ENCODE data around the gene ASF1A. TPM values are rescaled to one million over a fixed set of nuclear protein-coding genes. Genes with fewer than 3 reads are reported as not detected.
A peak's percentile ranks its signal among the peaks of the same experiment; 100 is the strongest.

ASF1A gene
- total and polyA plus RNA-seq, 9 of the 15 experiments (the other 6 are each of a cell fraction or from before 2014, with no cell fraction given) = 31.5 to 45.3 (median 34.8) TPM

DNA sequence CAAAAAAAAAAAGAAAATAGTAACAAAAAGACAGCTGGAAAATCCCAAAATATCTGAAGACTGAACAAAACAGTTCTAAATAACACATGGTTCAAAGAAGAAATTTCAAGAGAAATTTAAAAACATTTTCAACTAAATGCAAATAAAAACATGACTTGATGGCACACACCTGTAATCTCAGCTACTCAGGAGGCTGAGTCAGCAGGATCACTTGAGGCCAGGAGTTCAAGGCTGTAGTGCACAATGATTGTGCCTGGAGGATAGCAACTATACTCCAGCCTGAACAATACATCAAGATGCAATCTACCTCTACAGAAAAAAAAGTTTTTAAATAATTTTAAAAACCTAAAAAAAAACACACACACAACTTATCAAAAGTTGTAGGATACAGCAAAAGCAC, 21.6 kb upstream of the ASF1A start:
- FAIRE-seq = no peak
- no TSS peak for BruUV-seq (replicated peaks)
- Histone ChIP-seq H3K36me3 (ENCODE audit: control insufficient read depth, insufficient read depth, low read length) (no peaks in the 10 kb centered on the region; the same call in 2 of the 3 replicates), H3K9me3 (replicated peaks; ENCODE audit: control insufficient read depth, insufficient read depth, low read depth, low read length) (no peaks in the 10 kb centered on the region), H3K9me1 (ENCODE audit: control insufficient read depth, insufficient read depth, low read length) (peaks cover 3% of the 10 kb centered on the region), H3K27ac (ENCODE audit: extremely low read depth, low read depth, low read length) (no peak overlapping the region), H3K4me2 (ENCODE audit: insufficient read depth, low read length) (no peak overlapping the region), H4K20me1 (replicated peaks; ENCODE audit: control insufficient read depth, insufficient read depth, low read length) (no peaks in the 10 kb centered on the region), H2AFZ (ENCODE audit: low read depth, low read length) (no peak overlapping the region), H3K4me3 (no peak overlapping the region), H3K27me3 (ENCODE audit: control insufficient read depth in 2 of 2, insufficient read depth in 2 of 2, low read length in 2 of 2) (no peaks in the 10 kb centered on the region), H3K4me1 (replicated peaks in 1 of 2; ENCODE audit: control insufficient read depth in 2 of 2, insufficient read depth in 2 of 2, low read length in 2 of 2) (no peaks in the 10 kb centered on the region), H3K79me2 (ENCODE audit: control insufficient read depth, insufficient read depth, low read length) (0 out of 3 replicates have a peak, but pooled peaks cover 5% of the 10 kb centered on the region), H3K9ac (ENCODE audit: insufficient read depth in 1 of 2, low read depth in 2 of 2, low read length in 2 of 2) (no peak overlapping the region)
- in situ Hi-C loops (cut with MboI) (no loop called here), intact Hi-C loops (cut with micrococcal nuclease) (no loop called here)
- ATAC-seq = no peak
- CTCF ChIA-PET (ENCODE audit: low intra/inter-chr PET ratio) = no interaction called here
- no peak for DNase-seq (ENCODE audit: extremely low read depth in 1 of 4, low spot score in 3 of 4)
- POLR2A ChIA-PET = interaction anchor here (1.2 kb wide), 1 partner anchor 22 kb away, joined by 3 read pairs; the partner anchor contains the start of gene ASF1A
- TF ChIP-seq ZNF316 (IDR thresholded peaks at IDR 0.05) = peak; percentile 76
- peak; percentile 41 for TF ChIP-seq MAFF (IDR thresholded peaks at IDR 0.05; ENCODE audit: low read length)
- TF ChIP-seq ARID1B (IDR thresholded peaks at IDR 0.05) = no peak
- no peak for TF ChIP-seq MYBL2 (IDR thresholded peaks at IDR 0.05; ENCODE audit: low read depth)
- no peak for TF ChIP-seq MYBL2 (CRISPR knock-in tag; IDR thresholded peaks at IDR 0.05; ENCODE audit: borderline replicate concordance)
- no peak for TF ChIP-seq ZNF445 (CRISPR knock-in tag; IDR thresholded peaks at IDR 0.05; ENCODE audit: low read depth)
- TF ChIP-seq RNF219 (CRISPR knock-in tag; IDR thresholded peaks at IDR 0.05) = no peak
- peak; percentile 32; the same call in 1 of the 2 replicates for TF ChIP-seq MAFG (tag; conservative IDR thresholded peaks at IDR 0.05)
- no peak for TF ChIP-seq ELF1 (tag; IDR thresholded peaks at IDR 0.05)
- TF ChIP-seq CBX8 (IDR thresholded peaks at IDR 0.05; ENCODE audit: borderline replicate concordance, extremely low read depth, low read depth, low read length, poor library complexity, severe bottlenecking) = no peak
- TF ChIP-seq, protein P1, sequence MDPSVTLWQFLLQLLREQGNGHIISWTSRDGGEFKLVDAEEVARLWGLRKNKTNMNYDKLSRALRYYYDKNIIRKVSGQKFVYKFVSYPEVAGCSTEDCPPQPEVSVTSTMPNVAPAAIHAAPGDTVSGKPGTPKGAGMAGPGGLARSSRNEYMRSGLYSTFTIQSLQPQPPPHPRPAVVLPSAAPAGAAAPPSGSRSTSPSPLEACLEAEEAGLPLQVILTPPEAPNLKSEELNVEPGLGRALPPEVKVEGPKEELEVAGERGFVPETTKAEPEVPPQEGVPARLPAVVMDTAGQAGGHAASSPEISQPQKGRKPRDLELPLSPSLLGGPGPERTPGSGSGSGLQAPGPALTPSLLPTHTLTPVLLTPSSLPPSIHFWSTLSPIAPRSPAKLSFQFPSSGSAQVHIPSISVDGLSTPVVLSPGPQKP (CRISPR knock-in tag; IDR thresholded peaks at IDR 0.05) = no peak
- TF ChIP-seq PURB (CRISPR knock-in tag; IDR thresholded peaks at IDR 0.05; ENCODE audit: low read depth) = no peak
- TF ChIP-seq ZNF174 (CRISPR knock-in tag; IDR thresholded peaks at IDR 0.05) = no peak
- no peak for TF ChIP-seq ZFP36 (IDR thresholded peaks at IDR 0.05; ENCODE audit: low read depth, low read length, partially characterized antibody)
- TF ChIP-seq DNMT1 (IDR thresholded peaks at IDR 0.05) = no peak
- TF ChIP-seq C11orf30 (IDR thresholded peaks at IDR 0.05; ENCODE audit: low read depth) = peak; percentile 52
- TF ChIP-seq, protein P2, sequence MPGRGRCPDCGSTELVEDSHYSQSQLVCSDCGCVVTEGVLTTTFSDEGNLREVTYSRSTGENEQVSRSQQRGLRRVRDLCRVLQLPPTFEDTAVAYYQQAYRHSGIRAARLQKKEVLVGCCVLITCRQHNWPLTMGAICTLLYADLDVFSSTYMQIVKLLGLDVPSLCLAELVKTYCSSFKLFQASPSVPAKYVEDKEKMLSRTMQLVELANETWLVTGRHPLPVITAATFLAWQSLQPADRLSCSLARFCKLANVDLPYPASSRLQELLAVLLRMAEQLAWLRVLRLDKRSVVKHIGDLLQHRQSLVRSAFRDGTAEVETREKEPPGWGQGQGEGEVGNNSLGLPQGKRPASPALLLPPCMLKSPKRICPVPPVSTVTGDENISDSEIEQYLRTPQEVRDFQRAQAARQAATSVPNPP (IDR thresholded peaks at IDR 0.05; ENCODE audit: borderline replicate concordance, insufficient read depth, insufficient read length) = no peak
- TF ChIP-seq CBFA2T3 (IDR thresholded peaks at IDR 0.05) = 0 out of 2 replicates have a peak, but pooled peaks have one; percentile 13
- TF ChIP-seq ZBTB34 (CRISPR knock-in tag; IDR thresholded peaks at IDR 0.05) = no peak
- TF ChIP-seq MTA1 (IDR thresholded peaks at IDR 0.05; ENCODE audit: borderline replicate concordance) = no peak
